GM23338 (cell line): ENCODE measurements around the gene PDE2A. TPM values are rescaled to one million over a fixed set of nuclear protein-coding genes. Genes with fewer than 3 reads are reported as not detected.

Experiments used
- ATAC-seq: fragments of 200-7000 bp; cut with Tn5 transposase; 3 replicates; pipeline ENCODE4 v1.9.1; 2020
- DNase-seq: peaks from one replicate; pipeline ENCODE4 v3.0.0-alpha.2; 2015; ENCODE audit warnings: low spot score
- H2AFZ ChIP-seq: fragments of 200-600 bp; sonication (generic); 2 replicates; pipeline ENCODE4 v1.8.0; 2016; ENCODE audit warnings: antibody characterized with exemption, mild to moderate bottlenecking, moderate library complexity
- H3F3A ChIP-seq: fragments of 200-600 bp; sonication (generic); replicated peaks from 2 replicates; pipeline ENCODE4 v1.8.0; 2017; ENCODE audit warnings: antibody characterized with exemption, mixed run types, low read depth
- H3K27ac ChIP-seq: fragments of 200-600 bp; sonication (generic); 2 replicates; pipeline ENCODE4 v1.6.1; 2016; ENCODE audit warnings: low read depth
- H3K27me3 ChIP-seq: fragments of 200-600 bp; sonication (generic); 2 replicates; pipeline ENCODE4 v1.8.0; 2016; ENCODE audit warnings: mild to moderate bottlenecking, mixed run types, moderate library complexity; ENCODE audit not compliant: insufficient read depth
- H3K36me3 ChIP-seq: fragments of 200-600 bp; sonication (generic); 2 replicates; pipeline ENCODE4 v1.8.0; 2016; ENCODE audit warnings: mild to moderate bottlenecking; ENCODE audit not compliant: insufficient read depth
- H3K4me1 ChIP-seq: fragments of 200-600 bp; sonication (generic); 2 replicates; pipeline ENCODE4 v1.8.0; 2016; ENCODE audit warnings: mild to moderate bottlenecking, moderate library complexity; ENCODE audit not compliant: insufficient read depth
- H3K4me2 ChIP-seq: fragments of 200-600 bp; sonication (generic); 2 replicates; pipeline ENCODE4 v1.7.1; 2017; ENCODE audit warnings: mixed run types
- H3K4me3 ChIP-seq: fragments of 200-600 bp; sonication (generic); 2 replicates; pipeline ENCODE4 v1.6.1; 2016; ENCODE audit warnings: mixed run types
- H3K79me2 ChIP-seq: fragments of 200-600 bp; sonication (generic); replicated peaks from 2 replicates; pipeline ENCODE4 v1.8.0; 2017; ENCODE audit warnings: mild to moderate bottlenecking; ENCODE audit not compliant: insufficient read depth
- H3K9me2 ChIP-seq: fragments of 200-600 bp; sonication (generic); 2 replicates; pipeline ENCODE4 v1.8.0; 2017; ENCODE audit not compliant: insufficient read depth
- H4K20me1 ChIP-seq: fragments of 200-600 bp; sonication (generic); replicated peaks from 2 replicates; pipeline ENCODE4 v1.8.0; 2017; ENCODE audit warnings: mild to moderate bottlenecking; ENCODE audit not compliant: insufficient read depth
- H3K27ac Mint-ChIP-seq: 2 replicates; pipeline ENCODE4 v1.8.0; 2020; ENCODE audit warnings: inconsistent platforms, mild to moderate bottlenecking, moderate library complexity, mixed read lengths
- H3K27me3 Mint-ChIP-seq: 3 replicates; pipeline ENCODE4 v1.8.0; 2022; ENCODE audit warnings: low read depth, mild to moderate bottlenecking, moderate library complexity, mixed read lengths, inconsistent platforms; ENCODE audit not compliant: insufficient read depth, poor library complexity
- H3K36me3 Mint-ChIP-seq: 3 replicates; pipeline ENCODE4 v1.8.0; 2021; ENCODE audit warnings: low read depth, mild to moderate bottlenecking, inconsistent platforms, moderate library complexity, mixed read lengths
- H3K4me1 Mint-ChIP-seq: 3 replicates; pipeline ENCODE4 v1.8.0; 2020; ENCODE audit warnings: mild to moderate bottlenecking, inconsistent platforms, mixed read lengths
- H3K4me3 Mint-ChIP-seq: 3 replicates; pipeline ENCODE4 v1.8.0; 2021; ENCODE audit warnings: moderate library complexity, mild to moderate bottlenecking, inconsistent platforms, mixed read lengths
- H3K9me3 Mint-ChIP-seq: 3 replicates; pipeline ENCODE4 v1.8.0; 2020; ENCODE audit warnings: moderate library complexity, mild to moderate bottlenecking, inconsistent platforms, mixed read lengths
- CREB1 ChIP-seq: fragments of 250-450 bp; sonication (Bioruptor Pico); IDR thresholded peaks from 2 replicates; pipeline ENCODE4 v1.5.0; 2020; ENCODE audit warnings: low read depth, mild to moderate bottlenecking, moderate library complexity
- JUNB ChIP-seq: IDR thresholded peaks from one replicate; pipeline ENCODE4 v1.6.1; 2016; ENCODE audit warnings: antibody characterized with exemption; ENCODE audit not compliant: unreplicated experiment
- NANOG ChIP-seq: IDR thresholded peaks from 2 replicates; pipeline ENCODE4 v1.6.1; 2016; ENCODE audit warnings: antibody characterized with exemption, borderline replicate concordance
- POLR2AphosphoS5 ChIP-seq: IDR thresholded peaks from 2 replicates; pipeline ENCODE4 v1.6.1; 2016; ENCODE audit warnings: antibody characterized with exemption, low read depth
- STAT1 ChIP-seq: IDR thresholded peaks from one replicate; pipeline ENCODE4 v1.6.1; 2016; ENCODE audit warnings: antibody characterized with exemption; ENCODE audit not compliant: unreplicated experiment
- ZNF114 ChIP-seq: fragments of 250-450 bp; sonication (Bioruptor Pico); IDR thresholded peaks from 2 replicates; pipeline ENCODE4 v1.5.0; 2020; ENCODE audit warnings: mild to moderate bottlenecking, moderate library complexity
- polyA plus RNA-seq: library from polyadenylated mRNA; unstranded; fragments of >200 nt; fragmentation: Nextera tagmentation; extraction: Ambion mirVana; gene quantifications from 2 replicates; pipeline ENCODE4 v1.2.1, GENCODE V29; 2016
- total RNA-seq: library from RNA; depleted of rRNA; stranded (reverse); fragments of >200 nt; shearing (Covaris generic); gene quantifications from 2 replicates; pipeline ENCODE4 v1.2.3, GENCODE V29; 2014
- TF ChIP-seq, protein P1 (sequence below), 2 experiments: fragments of 200-600 bp in 1 of 2; sonication (generic) in 1 of 2; conservative IDR thresholded peaks; 2 replicates each; pipeline versions ENCODE4 v1.5.1 to v1.6.1; 2016 to 2017; ENCODE audit warnings: antibody characterized with exemption in 2 of 2, low read depth in 2 of 2, mild to moderate bottlenecking in 2 of 2, moderate library complexity in 1 of 2

The PDE2A gene
- total and polyA plus RNA-seq, 2 experiments from 2014 or later, result 4.3 to 16.2 TPM

DNA sequence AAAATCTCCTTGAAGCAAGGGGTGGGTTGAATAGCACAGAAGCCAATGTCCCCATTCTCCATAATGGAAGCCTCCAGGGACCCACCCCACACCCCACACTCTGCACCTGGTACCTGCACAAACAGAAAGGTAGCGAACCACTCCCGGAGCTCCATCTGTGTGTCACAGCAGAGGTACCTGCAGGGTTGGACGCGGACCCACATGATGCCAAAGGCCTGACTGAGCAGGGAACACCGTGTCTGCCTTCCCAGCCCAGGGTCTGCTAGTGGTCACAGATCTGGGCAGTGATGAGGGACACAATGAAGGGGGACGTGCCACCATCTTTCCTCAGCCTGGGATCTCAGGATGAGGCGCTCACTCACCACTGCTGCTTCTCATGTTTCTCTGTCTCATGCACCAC lies 13.1 kb upstream of the PDE2A start:
- 0 out of 2 replicates have a peak, but pooled peaks cover 5% of the 10 kb centered on the region for H4K20me1 ChIP-seq
- H3F3A ChIP-seq, result no peaks in the 10 kb centered on the region
- no peak for DNase-seq
- no peaks in the 10 kb centered on the region; the same call in 1 of the 2 replicates for H3K36me3 ChIP-seq
- no peaks in the 10 kb centered on the region for H3K4me1 Mint-ChIP-seq
- no peak overlapping the region for H3K4me3 Mint-ChIP-seq
- H3K27me3 ChIP-seq, result no peaks in the 10 kb centered on the region
- H3K36me3 Mint-ChIP-seq, result peaks cover 8% of the 10 kb centered on the region; the same call in 2 of the 3 replicates
- H3K4me1 ChIP-seq, result no peaks in the 10 kb centered on the region
- TF ChIP-seq, protein P1, sequence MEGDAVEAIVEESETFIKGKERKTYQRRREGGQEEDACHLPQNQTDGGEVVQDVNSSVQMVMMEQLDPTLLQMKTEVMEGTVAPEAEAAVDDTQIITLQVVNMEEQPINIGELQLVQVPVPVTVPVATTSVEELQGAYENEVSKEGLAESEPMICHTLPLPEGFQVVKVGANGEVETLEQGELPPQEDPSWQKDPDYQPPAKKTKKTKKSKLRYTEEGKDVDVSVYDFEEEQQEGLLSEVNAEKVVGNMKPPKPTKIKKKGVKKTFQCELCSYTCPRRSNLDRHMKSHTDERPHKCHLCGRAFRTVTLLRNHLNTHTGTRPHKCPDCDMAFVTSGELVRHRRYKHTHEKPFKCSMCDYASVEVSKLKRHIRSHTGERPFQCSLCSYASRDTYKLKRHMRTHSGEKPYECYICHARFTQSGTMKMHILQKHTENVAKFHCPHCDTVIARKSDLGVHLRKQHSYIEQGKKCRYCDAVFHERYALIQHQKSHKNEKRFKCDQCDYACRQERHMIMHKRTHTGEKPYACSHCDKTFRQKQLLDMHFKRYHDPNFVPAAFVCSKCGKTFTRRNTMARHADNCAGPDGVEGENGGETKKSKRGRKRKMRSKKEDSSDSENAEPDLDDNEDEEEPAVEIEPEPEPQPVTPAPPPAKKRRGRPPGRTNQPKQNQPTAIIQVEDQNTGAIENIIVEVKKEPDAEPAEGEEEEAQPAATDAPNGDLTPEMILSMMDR (conservative IDR thresholded peaks at IDR 0.05; ENCODE audit: low read depth in 2 of 2), result no peak
- TF ChIP-seq JUNB, result no peak
- TF ChIP-seq NANOG, result no peak
- no peak for TF ChIP-seq STAT1
- TF ChIP-seq ZNF114, result no peak
- no peak for TF ChIP-seq CREB1 (CRISPR knock-in tag)
- no peak for TF ChIP-seq POLR2AphosphoS5
- no peaks in the 10 kb centered on the region for H3K9me3 Mint-ChIP-seq
- no peak overlapping the region for H3K4me3 ChIP-seq
- H3K27ac ChIP-seq, result no peak overlapping the region
- no peak for ATAC-seq
- H2AFZ ChIP-seq, result no peak overlapping the region
- H3K4me2 ChIP-seq, result no peak overlapping the region
- no peaks in the 10 kb centered on the region for H3K79me2 ChIP-seq
- H3K27ac Mint-ChIP-seq, result no peak overlapping the region
- H3K9me2 ChIP-seq, result no peaks in the 10 kb centered on the region
- peaks cover 10% of the 10 kb centered on the region for H3K27me3 Mint-ChIP-seq

DNA sequence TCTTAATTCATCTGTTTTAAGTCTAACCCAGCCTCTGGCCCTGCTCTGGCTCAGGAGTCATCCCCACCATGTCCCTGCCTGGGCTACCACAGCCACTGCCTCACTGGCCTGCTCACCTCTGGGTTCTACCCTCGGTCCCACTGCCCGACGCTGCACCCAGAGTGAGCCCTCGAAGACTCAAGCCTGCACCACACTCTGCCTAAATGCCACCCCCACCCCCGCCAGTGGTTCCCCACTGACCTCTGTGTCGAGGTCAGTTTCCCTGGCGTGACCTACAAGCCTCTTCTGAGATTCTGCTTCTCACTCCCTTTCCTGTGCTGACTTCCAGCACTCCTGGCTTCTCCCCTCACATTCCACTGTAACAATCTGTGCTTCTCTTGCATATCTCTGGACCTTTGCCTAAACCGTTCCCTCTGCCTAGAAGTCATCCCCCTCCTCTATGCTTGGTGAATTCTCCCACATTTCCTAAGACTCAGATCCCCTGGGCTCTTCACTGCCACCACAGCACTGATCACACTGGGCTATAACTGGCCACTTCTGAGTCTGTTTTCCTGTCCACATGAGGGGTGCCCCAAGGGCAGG lies 12.5 kb upstream of the PDE2A start:
- no peak for ATAC-seq
- Histone ChIP-seq H3F3A (no peaks in the 10 kb centered on the region), H3K27ac (no peak overlapping the region), H3K4me2 (no peak overlapping the region), H3K9me2 (no peaks in the 10 kb centered on the region), H3K79me2 (no peaks in the 10 kb centered on the region), H3K4me3 (no peak overlapping the region), H2AFZ (no peak overlapping the region), H3K27me3 (no peaks in the 10 kb centered on the region), H3K36me3 (no peaks in the 10 kb centered on the region; the same call in 1 of the 2 replicates), H4K20me1 (0 out of 2 replicates have a peak, but pooled peaks cover 5% of the 10 kb centered on the region), H3K4me1 (no peaks in the 10 kb centered on the region)
- H3K36me3 Mint-ChIP-seq, result peaks cover 8% of the 10 kb centered on the region; the same call in 2 of the 3 replicates
- no peak for TF ChIP-seq ZNF114
- DNase-seq, result no peak
- peaks cover under 1% of the 10 kb centered on the region; the same call in 1 of the 3 replicates for H3K4me1 Mint-ChIP-seq
- no peak overlapping the region for H3K27ac Mint-ChIP-seq
- H3K4me3 Mint-ChIP-seq, result no peak overlapping the region
- H3K27me3 Mint-ChIP-seq, result peaks cover 10% of the 10 kb centered on the region
- no peaks in the 10 kb centered on the region for H3K9me3 Mint-ChIP-seq
